Ureter (tissue), 1 donor: ENCODE data around the gene VPS35. TPM values are rescaled to one million over a fixed set of nuclear protein-coding genes. Genes with fewer than 3 reads are reported as not detected.
A peak's percentile ranks its signal among the peaks of the same experiment; 100 is the strongest.

ENCODE experiments used
- DNase-seq: peaks from one replicate; pipeline ENCODE4 v3.0.0-alpha.2; 2020; ENCODE audit warnings: low spot score
- total RNA-seq: library from RNA; stranded (reverse); gene quantifications from one replicate; pipeline ENCODE4 v1.2.4, GENCODE V29; 2023
- donor health status: DM: yes; HTN: yes; CAD: no.

Gene VPS35
- total RNA-seq: 118 TPM

DNA sequence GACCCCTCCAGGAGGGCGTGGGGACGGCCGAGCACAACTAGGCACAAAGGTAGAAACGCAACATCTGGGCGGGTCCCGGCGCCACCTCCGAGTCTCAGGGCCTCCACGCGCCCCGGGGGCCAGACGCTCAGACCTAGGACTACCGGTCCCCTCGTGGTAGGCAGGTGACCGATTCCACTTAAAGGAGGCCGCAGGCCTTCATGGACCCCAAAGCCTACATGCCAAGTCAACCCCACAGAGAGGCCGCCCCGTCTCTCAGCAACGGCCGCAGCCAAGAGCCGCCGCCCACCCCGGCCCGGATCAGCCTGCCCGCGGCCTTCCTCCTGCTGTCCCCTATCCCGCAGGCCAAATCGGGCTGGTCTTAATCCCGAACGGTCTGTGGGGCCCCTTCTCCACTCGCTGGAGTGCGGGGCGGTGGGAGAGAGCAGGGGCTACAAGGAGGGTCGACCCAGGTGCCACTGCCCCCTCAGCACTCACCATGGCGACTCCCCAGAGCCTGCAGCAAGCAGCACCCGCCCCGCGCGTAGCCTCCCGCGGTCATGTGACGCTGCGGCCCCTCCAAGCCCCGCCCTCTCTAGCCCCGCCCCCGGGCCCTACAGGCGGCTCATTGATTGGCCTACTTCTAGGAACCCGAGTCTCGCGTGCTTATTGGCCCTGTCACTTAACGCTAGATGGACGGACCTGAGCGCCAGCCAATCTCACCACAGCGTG is at the start of gene VPS35:
VPS35 (minus strand) TSS at position 525 of the 711 bp plus-strand sequence; CDS start at position 480, 45 bp downstream.
- DNase-seq: peak; percentile 100

DNA sequence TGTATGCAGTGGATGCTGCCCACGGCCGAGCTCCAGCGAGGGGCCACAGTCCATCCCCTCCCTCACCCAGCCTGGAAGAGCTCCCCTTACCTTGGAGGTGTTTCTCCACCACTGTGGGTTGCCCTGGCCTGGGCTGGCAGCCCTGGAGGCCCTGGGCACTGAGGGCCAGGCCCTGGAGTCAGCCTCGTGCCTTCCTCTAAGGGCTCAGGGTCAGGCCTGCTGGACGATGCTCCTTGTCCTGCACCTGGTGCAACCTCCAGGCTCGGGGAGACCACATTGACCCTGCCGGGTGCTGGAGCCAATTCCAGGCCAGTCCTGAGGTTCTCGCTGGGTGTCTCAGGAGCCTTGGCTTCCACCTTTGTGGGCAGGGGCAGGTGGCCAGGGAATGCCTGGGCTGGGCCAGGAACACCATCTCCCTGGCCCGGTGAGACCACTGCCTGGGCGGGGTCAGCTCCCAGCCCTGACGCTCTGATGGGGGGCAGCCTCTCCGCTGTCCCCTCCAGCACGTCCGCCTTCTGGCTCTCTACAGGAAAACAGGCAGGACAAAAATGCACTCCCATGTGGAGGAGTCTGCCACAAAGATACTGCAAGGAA is 48.7 kb upstream of the VPS35 start:
- DNase-seq: no peak

DNA sequence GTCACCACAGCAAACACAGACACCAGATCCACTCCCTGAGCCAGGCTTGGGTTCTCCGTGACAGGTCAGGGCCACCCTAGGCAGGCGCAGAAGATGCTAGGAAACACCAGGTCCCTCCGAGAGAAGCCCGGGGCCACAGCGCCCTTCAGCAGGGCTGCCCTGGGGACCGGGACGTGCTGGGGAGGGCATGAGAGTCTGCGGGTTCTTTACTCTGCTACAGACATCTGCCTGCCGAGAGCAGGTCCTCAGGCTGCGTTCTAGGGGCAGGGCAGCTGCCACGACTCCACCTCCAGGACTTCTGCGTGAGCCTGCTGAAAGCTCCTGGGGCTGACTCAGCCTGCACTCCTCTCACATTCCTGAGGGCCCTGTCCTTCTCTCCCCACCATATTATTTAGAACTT is 47.7 kb upstream of the VPS35 start:
- no peak for DNase-seq

DNA sequence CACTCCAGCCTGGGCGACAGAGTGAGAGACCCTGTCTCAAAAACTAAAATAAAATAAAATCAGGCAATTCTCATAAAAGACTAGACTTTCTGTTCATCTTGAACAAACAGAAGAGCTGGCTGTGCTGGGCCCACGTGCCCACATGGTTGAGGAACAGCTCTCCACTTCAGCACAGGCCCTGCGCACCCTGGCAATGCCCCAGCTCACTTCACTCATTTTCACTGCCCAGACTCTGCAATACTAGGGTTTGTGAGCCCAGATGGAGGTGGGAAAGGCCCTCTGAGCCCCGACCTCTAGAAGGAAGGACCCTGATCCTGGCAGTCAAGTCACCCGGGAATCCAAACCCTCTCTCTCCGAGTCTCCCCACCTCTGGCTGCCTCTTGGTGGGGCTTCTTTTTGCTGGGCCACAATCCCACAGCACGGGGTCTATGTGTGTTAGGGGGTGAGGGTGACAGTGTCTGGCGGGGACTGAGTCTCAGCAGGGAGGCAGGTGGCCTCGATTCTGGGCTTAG is 44.4 kb upstream of the VPS35 start:
- DNase-seq: no peak

DNA sequence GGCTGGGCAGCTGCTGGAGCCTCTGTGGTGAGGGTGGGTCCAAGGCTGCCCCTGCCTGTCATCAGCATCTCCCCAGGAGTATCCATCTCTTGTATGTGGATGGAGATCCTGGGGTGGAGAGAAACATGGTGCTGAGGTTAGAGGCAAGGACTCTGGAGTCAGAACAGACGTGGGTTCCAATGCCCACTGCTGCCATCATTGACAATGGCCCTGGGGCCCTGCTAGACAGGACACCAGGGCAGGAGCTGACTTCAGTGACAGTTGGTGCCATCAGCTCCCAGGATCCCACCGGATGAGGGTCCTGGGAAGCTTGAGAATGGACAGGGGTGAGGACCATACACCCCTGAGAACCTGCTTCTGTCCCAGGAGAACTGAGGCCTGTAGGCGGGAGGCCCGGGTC is 43.6 kb upstream of the VPS35 start:
- no peak for DNase-seq

DNA sequence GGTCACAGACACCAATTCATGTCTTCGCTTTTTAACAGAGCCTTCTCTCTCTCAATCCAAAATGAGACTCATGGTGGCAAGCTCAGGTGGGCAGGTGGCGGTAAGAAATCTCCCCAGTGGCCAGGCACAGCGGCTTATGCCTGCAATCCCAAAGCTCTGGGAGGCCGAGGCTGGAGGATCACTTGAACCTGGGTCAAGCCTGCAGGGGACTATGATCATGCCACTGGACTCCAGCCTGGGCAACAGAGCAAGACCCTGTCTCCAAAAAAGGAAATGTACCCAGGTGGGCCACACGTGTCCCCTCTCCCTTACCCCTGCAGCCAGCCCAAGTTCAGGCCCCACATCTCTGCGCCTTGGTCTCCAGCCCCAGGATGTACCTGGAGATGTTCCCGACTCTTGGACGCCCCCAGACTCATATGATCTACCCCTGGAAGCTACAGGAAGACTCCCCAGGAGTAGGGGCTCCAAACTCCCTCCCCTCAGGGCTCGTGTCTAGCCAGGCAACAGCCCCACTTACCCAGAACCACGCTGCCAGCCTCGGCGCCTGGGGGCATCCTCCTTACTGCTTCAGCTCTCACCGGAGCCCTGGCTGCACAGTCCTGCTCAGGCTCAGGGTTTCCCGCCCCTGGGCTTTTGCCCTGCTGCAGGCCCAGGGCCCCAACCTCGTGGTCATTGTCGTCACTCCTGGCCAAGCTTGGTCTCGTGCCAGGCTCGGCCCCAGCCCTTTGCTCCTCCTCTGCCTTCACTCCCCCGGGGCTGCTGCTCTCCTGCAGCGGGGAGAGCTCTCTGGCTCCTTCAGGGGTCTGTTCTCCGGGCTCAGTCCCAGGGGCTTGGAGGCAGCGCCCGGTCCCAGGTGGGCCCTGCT is 42.9 kb upstream of the VPS35 start:
- no peak for DNase-seq

DNA sequence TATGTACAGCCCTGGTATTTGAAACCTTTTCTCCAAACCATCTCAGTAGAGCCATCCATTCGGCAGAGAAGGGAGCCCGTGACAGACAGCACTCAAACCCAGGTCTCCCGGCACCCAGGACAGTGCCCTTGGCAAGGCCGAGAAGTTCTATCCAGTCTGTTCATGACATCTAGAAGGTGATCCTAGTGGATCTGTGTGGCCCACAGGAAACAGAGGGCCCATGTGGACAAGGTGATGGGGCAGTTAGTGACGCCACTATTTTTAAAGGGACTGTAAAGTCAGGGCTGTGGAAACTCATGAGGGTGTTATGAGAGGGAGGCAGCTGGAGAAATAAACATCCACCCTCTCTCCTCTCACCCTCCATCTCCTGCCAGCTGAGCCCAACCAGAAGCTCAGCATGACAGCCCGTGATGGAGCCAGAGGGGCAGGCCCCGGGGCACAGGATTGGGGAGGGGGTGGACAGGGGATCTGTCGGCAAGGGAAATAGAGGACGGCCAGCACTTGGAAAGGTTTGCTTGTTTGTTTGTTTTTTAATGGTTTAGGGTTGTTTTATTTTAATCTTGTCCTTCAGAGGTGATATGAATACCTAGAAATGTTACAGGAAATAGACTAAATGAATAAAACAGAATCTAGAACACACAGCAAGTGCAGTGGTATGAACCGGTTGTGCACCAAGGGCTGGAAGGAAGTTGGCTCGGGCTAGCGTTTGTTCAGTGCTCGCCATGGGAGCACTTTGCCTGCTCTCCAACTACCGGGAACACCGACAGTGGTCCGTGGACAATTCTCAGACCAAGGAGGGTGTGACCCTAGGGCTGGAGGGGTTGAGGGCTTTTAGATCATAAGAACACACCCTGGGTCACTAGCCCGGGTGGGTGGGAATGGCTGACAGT is 42.1 kb upstream of the VPS35 start:
- DNase-seq: no peak

DNA sequence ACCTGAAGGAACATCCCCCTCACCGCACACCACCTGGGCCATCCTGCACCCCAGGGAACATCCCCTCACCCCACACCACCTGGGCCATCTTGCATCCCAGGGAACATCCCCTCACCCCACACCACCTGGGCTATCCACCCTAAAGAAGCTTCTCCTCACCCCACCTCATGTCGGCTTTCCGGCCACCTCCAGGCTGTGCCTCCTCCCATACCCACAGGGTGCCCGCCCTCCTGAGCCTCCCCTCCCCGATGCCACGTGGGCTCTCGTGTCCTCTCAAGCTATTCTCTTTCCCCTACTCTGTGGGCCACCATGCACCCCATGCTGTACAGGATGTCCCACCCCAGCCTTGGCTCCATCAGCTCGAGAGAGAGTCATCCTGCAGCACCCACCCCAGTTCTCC is 41.1 kb upstream of the VPS35 start:
- DNase-seq: no peak

DNA sequence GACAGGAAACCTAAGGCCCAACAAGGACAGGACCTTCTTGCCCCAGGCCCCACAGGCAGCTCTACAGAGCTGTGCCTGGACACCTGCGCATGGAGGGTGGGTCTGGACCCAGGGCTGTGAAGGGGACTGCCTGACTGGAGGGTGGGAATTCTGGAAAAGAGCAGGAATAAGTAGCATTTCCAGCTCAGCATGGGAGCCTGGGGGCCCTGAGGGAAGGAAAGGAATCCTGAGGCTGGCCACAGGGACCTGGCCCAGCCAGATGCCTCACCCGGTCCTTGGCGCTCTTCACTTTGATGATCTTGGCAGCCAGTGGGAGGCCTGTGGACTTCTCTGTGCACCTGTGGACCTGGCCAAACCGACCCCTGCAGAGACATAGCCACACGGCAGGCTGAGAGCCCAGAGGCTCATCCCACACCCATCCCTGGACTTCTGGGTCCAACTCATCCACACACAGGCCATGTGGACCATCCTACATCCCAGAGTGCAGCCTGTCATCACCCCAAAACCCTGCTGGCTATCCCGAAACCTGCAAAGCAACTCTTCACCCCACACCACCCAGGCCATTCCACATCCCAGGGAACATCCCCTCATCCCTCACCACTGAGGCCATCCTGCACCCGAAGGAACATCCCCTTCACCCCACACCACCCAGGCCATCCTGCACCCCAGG is 40.5 kb upstream of the VPS35 start:
- no peak for DNase-seq

DNA sequence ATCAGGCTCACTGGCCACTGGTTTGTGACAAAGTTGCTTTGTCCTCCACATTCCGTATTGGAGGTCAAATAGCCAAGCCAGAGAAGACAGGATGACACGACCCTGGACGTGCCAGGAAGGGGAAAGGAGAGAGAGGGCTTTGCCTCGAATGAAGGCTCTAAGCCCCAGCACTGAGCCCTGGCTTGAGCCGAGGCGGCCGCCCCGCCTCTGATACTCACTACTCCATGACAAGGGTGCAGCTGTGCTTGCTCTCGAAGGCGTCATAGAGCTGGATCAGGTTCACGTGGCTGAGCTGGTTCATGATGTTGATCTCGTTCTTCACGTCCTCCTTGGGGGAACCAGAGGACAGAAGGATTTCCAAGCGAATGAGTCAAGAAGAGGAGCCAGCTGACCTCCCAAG is 39.8 kb upstream of the VPS35 start:
- no peak for DNase-seq

DNA sequence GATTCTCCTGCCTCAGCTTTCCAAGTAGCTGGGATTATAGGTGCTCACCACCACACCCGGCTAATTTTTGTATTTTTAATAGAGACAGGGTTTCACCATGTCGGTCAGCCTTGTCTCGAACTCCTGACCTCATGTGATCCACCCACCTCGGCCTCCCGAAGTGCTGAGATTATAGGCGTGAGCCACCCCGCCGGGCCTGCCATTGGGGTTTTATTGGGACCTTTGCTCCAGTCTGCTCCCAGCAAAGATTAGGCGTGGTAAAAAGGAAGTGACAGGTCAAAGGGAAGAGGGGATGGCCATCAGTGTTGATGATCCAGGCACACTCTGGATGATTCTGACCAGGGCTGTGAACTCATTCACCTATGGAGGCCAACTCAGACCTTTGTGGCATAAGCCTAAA is 38.7 kb upstream of the VPS35 start:
- DNase-seq: no peak

DNA sequence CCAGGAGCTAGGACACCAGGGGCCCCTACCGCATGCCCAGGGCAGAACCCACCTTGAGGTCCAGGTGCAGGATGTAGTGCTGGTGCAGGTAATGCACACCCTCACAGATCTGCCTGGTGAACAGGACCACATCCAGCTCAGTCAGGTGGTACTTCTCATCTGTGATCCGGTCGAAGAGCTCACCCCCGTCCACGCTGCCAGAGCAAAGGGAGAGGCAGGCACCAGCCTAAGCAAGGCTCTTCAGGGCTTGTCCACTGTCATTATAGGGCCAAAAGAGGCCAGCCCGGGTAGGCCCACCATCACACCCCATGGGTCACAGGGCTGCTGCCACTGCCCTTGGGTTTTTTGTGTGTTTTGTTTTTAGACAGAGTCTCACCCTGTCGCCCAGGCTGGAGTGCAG is 38.2 kb upstream of the VPS35 start:
- DNase-seq: no peak

DNA sequence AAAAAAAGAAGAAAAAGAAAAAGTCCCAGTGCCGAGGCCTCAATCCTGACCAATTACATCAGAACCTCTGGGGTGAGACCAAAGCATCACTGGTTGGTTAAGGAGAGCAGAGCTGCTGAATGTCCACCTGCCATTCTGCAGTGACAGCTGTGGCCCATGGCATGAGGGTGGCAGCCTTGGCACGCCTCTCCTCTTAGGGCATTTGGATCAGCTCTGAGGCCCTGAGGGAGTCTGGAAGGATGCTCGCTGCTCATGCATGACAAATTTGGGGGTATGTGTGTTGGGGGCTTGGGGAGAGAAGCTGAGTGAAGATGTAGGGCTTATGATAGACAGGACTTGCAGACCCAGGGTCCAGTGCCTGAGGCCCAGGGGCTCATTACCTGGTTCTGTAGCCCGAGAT is 32.9 kb upstream of the VPS35 start:
- DNase-seq: no peak

DNA sequence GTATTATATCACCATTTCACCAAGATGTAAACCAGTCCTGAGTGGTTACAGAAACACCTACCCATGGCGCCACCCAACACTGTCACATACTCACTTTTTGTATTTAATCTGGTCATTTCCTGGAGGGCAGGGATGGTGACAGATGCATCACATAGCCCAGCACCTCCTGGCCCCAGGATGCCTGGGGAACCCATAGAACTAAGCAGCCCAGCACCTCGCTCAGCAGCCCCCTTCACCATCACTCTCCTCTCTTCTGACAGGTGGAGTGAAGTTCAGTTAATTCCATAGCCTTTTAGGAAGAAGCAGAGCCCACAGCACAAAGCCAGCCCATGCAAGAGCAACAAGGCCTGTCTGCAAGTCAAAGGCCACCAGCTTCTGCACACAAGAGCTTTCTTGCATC is 31.6 kb upstream of the VPS35 start:
- no peak for DNase-seq

DNA sequence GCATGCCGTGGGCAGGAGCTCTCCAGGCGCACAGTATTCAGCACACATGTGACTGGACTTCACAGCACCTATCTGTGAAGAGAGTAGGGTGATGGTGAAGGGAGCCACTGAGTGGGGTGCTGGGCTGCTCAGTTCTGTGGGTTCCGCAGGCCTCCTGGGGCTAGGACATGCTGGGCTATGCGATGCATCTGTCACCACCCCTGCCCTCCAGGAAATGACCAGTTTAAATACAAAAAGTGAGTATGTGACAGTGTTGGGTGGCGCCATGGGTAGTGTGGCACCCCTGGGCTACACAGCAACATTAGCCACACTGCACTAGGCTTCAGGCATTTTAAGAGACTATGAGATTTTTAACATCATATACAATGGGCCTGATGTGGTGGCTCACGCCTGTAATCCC is 30.6 kb upstream of the VPS35 start:
- DNase-seq: no peak

DNA sequence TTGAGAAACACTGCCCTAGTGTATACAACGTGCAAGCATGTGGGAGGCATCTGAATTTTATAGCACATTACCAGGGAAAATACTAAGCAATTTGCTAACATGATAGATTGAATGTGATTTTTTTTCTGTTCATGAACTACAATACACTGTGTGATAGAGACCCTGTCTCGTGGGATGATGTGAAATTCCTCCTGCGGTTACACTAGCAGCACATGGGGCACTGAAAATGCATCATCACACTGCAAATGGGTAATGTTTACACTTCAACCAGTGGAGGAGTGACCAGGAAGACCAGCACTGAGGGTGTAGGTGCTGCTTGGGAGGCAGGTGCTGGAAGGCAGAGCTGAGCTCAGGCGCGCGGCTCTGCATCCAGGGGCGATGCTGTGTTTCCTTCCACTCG is 29.2 kb upstream of the VPS35 start:
- no peak for DNase-seq

DNA sequence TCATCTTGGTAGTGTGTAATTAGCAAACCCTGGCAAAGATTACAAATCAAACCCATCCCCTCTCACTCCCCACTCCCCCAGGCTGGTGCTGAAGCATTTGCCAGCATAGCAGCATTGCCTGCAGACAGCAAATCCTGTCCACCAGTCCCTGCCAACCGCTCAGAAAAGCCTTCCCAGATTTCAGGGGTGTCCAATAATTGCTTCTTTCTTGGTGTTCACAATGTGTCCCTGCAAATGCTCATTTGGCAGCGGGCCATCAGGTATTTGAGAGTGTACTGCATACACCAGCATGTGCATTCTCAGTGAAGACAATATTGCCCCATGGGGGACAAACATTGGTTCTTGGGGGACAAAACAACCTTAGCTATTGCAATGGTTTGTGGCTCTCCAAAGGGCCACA is 28.7 kb upstream of the VPS35 start:
- no peak for DNase-seq

DNA sequence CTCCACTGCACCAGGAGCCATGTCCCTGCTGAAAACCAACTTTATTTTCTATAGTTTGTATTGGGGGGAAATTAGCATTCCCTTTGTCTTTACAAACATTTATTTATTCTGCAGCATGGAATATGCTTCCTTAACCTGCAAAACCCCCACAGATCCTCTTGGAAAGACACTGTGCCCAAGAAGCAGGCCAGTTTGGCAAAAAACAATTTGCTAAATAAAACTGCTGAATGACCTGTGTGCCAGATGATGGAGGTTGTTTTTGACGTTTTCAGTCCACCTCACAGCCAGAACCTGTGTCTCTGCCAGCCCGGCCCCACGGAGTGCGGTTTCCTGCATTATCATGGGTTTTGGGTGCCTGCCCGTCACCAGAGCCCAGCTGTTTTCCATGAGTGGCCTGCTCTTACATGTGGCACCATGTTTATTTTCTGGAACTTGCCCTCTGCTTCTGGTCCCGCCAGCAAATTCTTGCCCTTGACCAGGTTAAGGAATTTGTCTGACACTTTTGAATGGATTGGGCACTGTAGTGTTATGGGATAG is 26.9 kb upstream of the VPS35 start:
- DNase-seq: no peak

DNA sequence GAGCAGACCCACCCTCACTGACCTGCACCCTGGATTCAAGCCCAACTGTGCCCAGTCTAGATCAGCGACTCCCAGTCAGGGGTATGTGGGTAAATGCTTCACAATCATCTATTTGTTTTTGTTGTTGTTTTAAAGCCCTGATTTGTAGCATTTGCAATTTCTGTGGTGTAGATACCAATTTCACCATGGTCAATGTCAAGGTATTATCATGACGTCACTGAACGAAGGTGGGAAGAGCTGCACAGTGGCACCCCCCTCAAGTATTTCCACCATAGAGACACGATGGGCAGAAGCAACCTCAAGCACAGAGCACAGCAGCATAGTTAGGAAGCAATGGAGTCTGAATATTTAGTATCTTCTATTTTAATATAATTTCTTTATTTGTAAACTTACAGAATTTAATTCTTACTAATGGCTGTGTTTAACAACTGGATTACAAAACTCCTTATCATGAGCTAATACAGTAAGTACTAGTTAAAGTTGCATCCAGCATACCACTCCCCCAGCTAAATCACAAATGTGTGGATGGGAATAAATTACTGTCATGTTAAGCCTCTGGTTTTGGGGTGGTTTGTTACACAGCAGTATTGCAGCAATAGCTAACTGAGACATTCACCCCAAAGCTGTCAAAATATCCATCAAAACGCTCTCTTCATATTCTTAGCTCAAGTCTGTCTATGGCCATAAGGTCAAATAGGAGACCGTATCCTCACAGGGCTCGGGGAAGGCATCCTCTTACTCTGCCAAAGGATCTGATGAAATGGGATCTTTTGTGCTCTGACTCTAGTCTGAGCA is 26.0 kb upstream of the VPS35 start:
- DNase-seq: no peak

DNA sequence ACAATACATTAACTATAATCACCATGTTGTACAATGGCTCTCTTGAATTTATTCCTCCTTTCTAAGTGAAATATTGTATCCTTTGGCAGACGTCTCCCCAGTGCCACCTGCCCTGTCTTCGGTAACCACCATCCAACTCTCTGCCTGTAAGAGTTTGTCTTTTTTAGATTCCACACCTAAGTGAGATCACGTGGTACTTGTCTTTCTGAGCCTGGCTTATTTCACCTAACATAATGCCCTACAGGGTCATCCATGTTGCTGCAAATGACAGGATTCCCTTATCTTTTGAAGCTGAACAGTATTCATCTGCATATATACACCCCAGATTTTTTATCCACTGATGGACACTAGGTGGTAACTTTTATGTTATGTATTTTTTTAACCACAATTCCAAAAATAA is 24.7 kb upstream of the VPS35 start:
- no peak for DNase-seq
